Measurements from ENCODE around the gene CIAPIN1. TPM values are rescaled to one million over a fixed set of nuclear protein-coding genes. Genes with fewer than 3 reads are reported as not detected.

Gene CIAPIN1
- total RNA-seq, 1 experiment from 2014 or later, result 82.8 TPM

DNA sequence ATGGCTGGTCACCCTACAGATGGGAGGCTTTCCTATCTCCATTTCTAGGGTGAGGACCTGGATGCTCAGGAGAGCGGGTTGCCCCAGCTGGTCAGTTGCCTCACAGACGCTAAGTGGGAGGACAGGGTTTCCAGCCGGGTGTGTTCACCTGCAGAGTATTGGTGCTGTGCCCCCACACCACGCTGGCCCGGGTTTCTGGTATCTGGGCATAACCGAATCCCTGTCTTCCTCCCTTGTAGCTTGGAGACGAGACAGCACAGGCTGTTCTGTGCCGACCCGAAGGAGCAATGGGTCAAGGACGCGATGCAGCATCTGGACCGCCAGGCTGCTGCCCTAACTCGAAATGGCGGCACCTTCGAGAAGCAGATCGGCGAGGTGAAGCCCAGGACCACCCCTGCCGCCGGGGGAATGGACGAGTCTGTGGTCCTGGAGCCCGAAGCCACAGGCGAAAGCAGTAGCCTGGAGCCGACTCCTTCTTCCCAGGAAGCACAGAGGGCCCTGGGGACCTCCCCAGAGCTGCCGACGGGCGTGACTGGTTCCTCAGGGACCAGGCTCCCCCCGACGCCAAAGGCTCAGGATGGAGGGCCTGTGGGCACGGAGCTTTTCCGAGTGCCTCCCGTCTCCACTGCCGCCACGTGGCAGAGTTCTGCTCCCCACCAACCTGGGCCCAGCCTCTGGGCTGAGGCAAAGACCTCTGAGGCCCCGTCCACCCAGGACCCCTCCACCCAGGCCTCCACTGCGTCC lies 65.2 kb downstream of the CIAPIN1 start:
- DNase-seq, result no peak

More for the DNA sequence above, 65.2 kb downstream of the CIAPIN1 start:
- Histone ChIP-seq H3T11ph (ENCODE audit: low read length) (no peak overlapping the region), H3K4me2 (ENCODE audit: insufficient read depth, insufficient read length, low read length) (no peak overlapping the region), H4K5ac (ENCODE audit: insufficient read length, low read depth, low read length) (no peak overlapping the region), H3K79me2 (ENCODE audit: insufficient read depth, low read length) (no peaks in the 10 kb centered on the region), H3K18ac (ENCODE audit: insufficient read length, low read depth, low read length) (no peak overlapping the region), H4K8ac (replicated peaks; ENCODE audit: insufficient read length, low read depth, low read length) (no peak overlapping the region), H3K27me3 (ENCODE audit: insufficient read depth, low read length) (no peaks in the 10 kb centered on the region), H2BK15ac (ENCODE audit: low read depth, low read length) (no peak overlapping the region), H2AFZ (ENCODE audit: low read length) (no peak overlapping the region), H3K79me1 (ENCODE audit: insufficient read depth, low read depth, low read length, poor library complexity, severe bottlenecking) (no peaks in the 10 kb centered on the region), H3K9ac (ENCODE audit: extremely low read depth, insufficient read length, low read length) (no peak overlapping the region), H2AK5ac (ENCODE audit: insufficient read length, low read length) (no peak overlapping the region), H2BK12ac (ENCODE audit: insufficient read length, low read depth, low read length) (no peak overlapping the region), H4K91ac (ENCODE audit: insufficient read length, low read depth, low read length) (no peak overlapping the region), H3K23me2 (ENCODE audit: insufficient read length, low read depth, low read length, poor library complexity, severe bottlenecking) (no peaks in the 10 kb centered on the region), H3K27ac (ENCODE audit: insufficient read length, low read depth, low read length) (no peak overlapping the region), H3K4me1 (ENCODE audit: insufficient read depth, low read length) (0 out of 2 replicates have a peak, but pooled peaks cover 2% of the 10 kb centered on the region), H2BK20ac (ENCODE audit: low read depth, low read length, poor library complexity, severe bottlenecking) (no peak overlapping the region), H3K4ac (ENCODE audit: low read depth, low read length) (no peak overlapping the region), H3K23ac (ENCODE audit: insufficient read length, low read depth, low read length) (no peak overlapping the region), H3K9me3 (ENCODE audit: control insufficient read depth, low read depth, low read length) (no peaks in the 10 kb centered on the region), H4K20me1 (ENCODE audit: control insufficient read depth, insufficient read depth, insufficient read length) (no peaks in the 10 kb centered on the region), H2BK5ac (ENCODE audit: insufficient read length, low read length) (no peak overlapping the region), H2BK120ac (ENCODE audit: low read depth, low read length, poor library complexity, severe bottlenecking) (no peak overlapping the region), H3K56ac (ENCODE audit: insufficient read length, low read depth, low read length) (no peak overlapping the region), H3K14ac (ENCODE audit: insufficient read depth, low read length) (no peak overlapping the region)
- no CpG with 5 or more reads among the region's 35 CpGs for WGBS (ENCODE audit: extremely low coverage, insufficient read length, low lambda C conversion rate)
- peaks cover 14 to 25% of the 10 kb centered on the region in 2 experiments for H3K4me1 Mint-ChIP-seq
- H3K9me3 Mint-ChIP-seq, result no peaks in the 10 kb centered on the region
- no peaks in the 10 kb centered on the region for H3K36me3 Mint-ChIP-seq (ENCODE audit: insufficient read depth in 1 of 3, low read depth in 3 of 3)
- H3K27ac Mint-ChIP-seq, result no peak overlapping the region
- TF ChIP-seq, protein P1, sequence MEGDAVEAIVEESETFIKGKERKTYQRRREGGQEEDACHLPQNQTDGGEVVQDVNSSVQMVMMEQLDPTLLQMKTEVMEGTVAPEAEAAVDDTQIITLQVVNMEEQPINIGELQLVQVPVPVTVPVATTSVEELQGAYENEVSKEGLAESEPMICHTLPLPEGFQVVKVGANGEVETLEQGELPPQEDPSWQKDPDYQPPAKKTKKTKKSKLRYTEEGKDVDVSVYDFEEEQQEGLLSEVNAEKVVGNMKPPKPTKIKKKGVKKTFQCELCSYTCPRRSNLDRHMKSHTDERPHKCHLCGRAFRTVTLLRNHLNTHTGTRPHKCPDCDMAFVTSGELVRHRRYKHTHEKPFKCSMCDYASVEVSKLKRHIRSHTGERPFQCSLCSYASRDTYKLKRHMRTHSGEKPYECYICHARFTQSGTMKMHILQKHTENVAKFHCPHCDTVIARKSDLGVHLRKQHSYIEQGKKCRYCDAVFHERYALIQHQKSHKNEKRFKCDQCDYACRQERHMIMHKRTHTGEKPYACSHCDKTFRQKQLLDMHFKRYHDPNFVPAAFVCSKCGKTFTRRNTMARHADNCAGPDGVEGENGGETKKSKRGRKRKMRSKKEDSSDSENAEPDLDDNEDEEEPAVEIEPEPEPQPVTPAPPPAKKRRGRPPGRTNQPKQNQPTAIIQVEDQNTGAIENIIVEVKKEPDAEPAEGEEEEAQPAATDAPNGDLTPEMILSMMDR (conservative IDR thresholded peaks at IDR 0.05), result no peak
- no peak overlapping the region for H3K4me3 Mint-ChIP-seq
- peaks cover 2% of the 10 kb centered on the region; the same call in 1 of the 2 replicates for H3K27me3 Mint-ChIP-seq (ENCODE audit: low read depth)

All from H9 (cell line).